HCT116 (cell line): ENCODE data around the gene NCAN. TPM values are rescaled to one million over a fixed set of nuclear protein-coding genes. Genes with fewer than 3 reads are reported as not detected.

Source experiments
- ATAC-seq: fragments of 200-7000 bp; cut with Tn5 transposase; 2 replicates; pipeline ENCODE4 v1.9.1; 2020; ENCODE audit warnings: mild to moderate bottlenecking, moderate library complexity
- BruUV-seq: library from RNA; stranded (reverse); fragments of 400-500 nt; replicated peaks from 2 replicates; lab custom pipeline; 2021; lab: Mats Ljungman, UMichigan
- CTCF ChIA-PET: fragments of 300-600 bp; sonication (Branson Sonifier 250); formaldehyde crosslinking; loops from one replicate; lab custom pipeline; 2021; ENCODE audit warnings: antibody characterized with exemption; lab: Charles Lee
- POLR2A ChIA-PET: fragments of 300-600, 350-600 bp; sonication (Branson Sonifier 250); formaldehyde crosslinking; loops from one replicate; lab custom pipeline; 2021; ENCODE audit warnings: antibody characterized with exemption; lab: Charles Lee
- RAD21 ChIA-PET, 2 experiments: fragments of 300-600 bp; sonication (Branson Sonifier 250); formaldehyde crosslinking; loops; one replicate each; lab custom pipeline; 2023; ENCODE audit warnings: low total read pairs in 2 of 2; ENCODE audit not compliant: uncharacterized antibody in 2 of 2, unreplicated experiment in 2 of 2, low non-redundant PET in 1 of 2; lab: Charles Lee
- DNase-seq: peaks from one replicate; pipeline ENCODE4 v3.0.0-alpha.2; 2010; ENCODE audit warnings: low read depth, low spot score
- H2AFZ ChIP-seq: fragments of 200-600 bp; shearing (Covaris generic), sonication (generic); 2 replicates; pipeline ENCODE4 v1.6.1; 2017; ENCODE audit warnings: low read depth, mixed run types, mixed read lengths, antibody characterized with exemption, low read length; ENCODE audit not compliant: poor library complexity, severe bottlenecking
- H3K27ac ChIP-seq: 2 replicates; pipeline ENCODE4 v1.5.1; 2012; ENCODE audit warnings: low read depth, low read length
- H3K27me3 ChIP-seq: fragments of 200-600 bp; sonication (generic); 2 replicates; pipeline ENCODE4 v1.6.1; 2016; ENCODE audit warnings: mixed run types, low read length, mixed read lengths; ENCODE audit not compliant: insufficient read depth
- H3K36me3 ChIP-seq, 2 experiments: fragments of 200-500 bp in 1 of 2; fragments of 200-600 bp in 1 of 2; sonication (Bioruptor generic) in 1 of 2; sonication (generic) in 1 of 2; 2 replicates each; pipeline versions ENCODE4 v1.5.1 to v1.6.1; 2014 to 2016; ENCODE audit warnings: low read length in 2 of 2, inconsistent platforms in 1 of 2, mixed read lengths in 1 of 2, mixed run types in 1 of 2; ENCODE audit not compliant: insufficient read depth in 2 of 2, control insufficient read depth in 1 of 2
- H3K4me1 ChIP-seq, 2 experiments: fragments of 200-600 bp in 1 of 2; sonication (generic) in 1 of 2; 2 replicates each; pipeline versions ENCODE4 v1.5.1 to v1.6.1; 2012 to 2017; ENCODE audit warnings: low read length in 2 of 2, inconsistent platforms in 1 of 2, mild to moderate bottlenecking in 1 of 2, mixed read lengths in 1 of 2, mixed run types in 1 of 2, moderate library complexity in 1 of 2; ENCODE audit not compliant: insufficient read depth in 2 of 2, control insufficient read depth in 1 of 2
- H3K4me2 ChIP-seq: fragments of 200-600 bp; sonication (generic); 2 replicates; pipeline ENCODE4 v1.6.1; 2017; ENCODE audit warnings: mixed run types, low read length, mixed read lengths
- H3K4me3 ChIP-seq, 2 experiments: fragments of 200-600 bp in 1 of 2; sonication (generic) in 1 of 2; replicated peaks in 1 of 2; 2 replicates each; pipeline ENCODE4 v1.5.1; 2011 to 2016; ENCODE audit warnings: low read length in 2 of 2, control low read depth in 1 of 2, low read depth in 1 of 2, mild to moderate bottlenecking in 1 of 2, mixed read lengths in 1 of 2, mixed run types in 1 of 2
- H3K79me2 ChIP-seq: fragments of 200-600 bp; sonication (generic); 2 replicates; pipeline ENCODE4 v1.6.1; 2017; ENCODE audit warnings: mild to moderate bottlenecking, mixed run types, low read length, moderate library complexity, mixed read lengths; ENCODE audit not compliant: insufficient read depth
- H3K9ac ChIP-seq: fragments of 200-600 bp; sonication (generic); 2 replicates; pipeline ENCODE4 v1.6.1; 2016; ENCODE audit warnings: low read length, mixed read lengths
- H3K9me2 ChIP-seq: fragments of 200-600 bp; sonication (generic), shearing (Covaris generic); 2 replicates; pipeline ENCODE4 v1.6.1; 2017; ENCODE audit warnings: mixed run types, mild to moderate bottlenecking, moderate library complexity; ENCODE audit not compliant: insufficient read depth
- H3K9me3 ChIP-seq, 2 experiments: fragments of 200-500 bp in 1 of 2; fragments of 200-600 bp in 1 of 2; sonication (Bioruptor generic) in 1 of 2; sonication (generic) in 1 of 2; 2 replicates each; pipeline ENCODE4 v1.6.1; 2014 to 2017; ENCODE audit warnings: low read length in 2 of 2, mixed read lengths in 2 of 2, inconsistent platforms in 1 of 2, low read depth in 1 of 2, mild to moderate bottlenecking in 1 of 2, mixed run types in 1 of 2, moderate library complexity in 1 of 2; ENCODE audit not compliant: control insufficient read depth in 1 of 2, insufficient read depth in 1 of 2
- H4K20me1 ChIP-seq: fragments of 200-600 bp; sonication (generic), shearing (Covaris generic); 2 replicates; pipeline ENCODE4 v1.6.1; 2017; ENCODE audit warnings: mixed run types, mild to moderate bottlenecking, moderate library complexity; ENCODE audit not compliant: insufficient read depth
- CTCF ChIP-seq, 3 experiments: fragments of 200-600 bp in 1 of 3; sonication (generic) in 1 of 3; IDR thresholded peaks in 2 of 3; conservative IDR thresholded peaks in 1 of 3; 2 replicates each; pipeline ENCODE4 v1.5.1; 2012 to 2017; ENCODE audit warnings: low read depth in 2 of 3, low read length in 2 of 3, antibody characterized with exemption in 1 of 3, borderline replicate concordance in 1 of 3, control low read depth in 1 of 3, mild to moderate bottlenecking in 1 of 3, mixed read lengths in 1 of 3, mixed run types in 1 of 3, moderate library complexity in 1 of 3; ENCODE audit not compliant: insufficient read depth in 1 of 3
- EZH2phosphoT487 ChIP-seq: fragments of 200-600 bp; IDR thresholded peaks from 2 replicates; pipeline ENCODE4 v1.6.1; 2018; ENCODE audit warnings: antibody characterized with exemption, borderline replicate concordance
- MAX ChIP-seq: IDR thresholded peaks from 2 replicates; pipeline ENCODE4 v1.6.1; 2012
- intact Hi-C: fragments of 100-400 bp; cut with micrococcal nuclease; formaldehyde crosslinking; loops from 2 replicates; pipeline ENCODE4 v1.10.0; 2022
- total RNA-seq: library from RNA; stranded (reverse); gene quantifications from one replicate; pipeline ENCODE4 v1.2.1, GENCODE V29; 2021; ENCODE audit not compliant: unreplicated experiment
- TF ChIP-seq, protein P1 (sequence below): IDR thresholded peaks from 2 replicates; pipeline ENCODE4 v1.6.1; 2012; ENCODE audit warnings: low read depth

The NCAN gene
- total RNA-seq, 1 experiment from 2014 or later = 0.07 TPM

DNA sequence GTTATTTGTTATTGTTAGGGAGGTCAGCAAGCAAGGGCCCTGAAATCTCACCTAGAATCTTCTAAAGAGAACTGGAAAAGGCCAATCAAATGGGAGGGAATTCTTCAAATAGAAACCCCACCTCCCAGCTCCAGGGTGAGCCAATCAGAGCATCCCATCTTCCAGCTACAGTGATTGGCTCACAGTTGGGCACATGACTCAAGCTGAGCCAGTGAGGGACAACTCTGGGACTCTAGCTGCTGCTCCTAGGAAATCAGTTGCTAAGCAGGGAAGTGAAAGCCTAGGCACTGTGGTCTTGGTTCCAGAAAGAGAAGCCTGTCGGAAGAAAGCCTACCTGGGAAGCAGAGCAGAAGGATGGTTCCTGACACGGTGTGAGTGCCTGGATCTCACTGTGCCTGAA, 48.0 kb downstream of the NCAN start:
- Histone ChIP-seq H3K27me3 (no peaks in the 10 kb centered on the region), H3K36me3 (no peaks in the 10 kb centered on the region), H3K4me3 (no peak overlapping the region), H3K4me1 (0 out of 4 replicates have a peak, but pooled peaks cover 0 to 6% of the 10 kb centered on the region in 2 experiments), H4K20me1 (no peaks in the 10 kb centered on the region), H2AFZ (no peak overlapping the region), H3K27ac (no peak overlapping the region), H3K9me3 (no peaks in the 10 kb centered on the region), H3K9ac (no peak overlapping the region), H3K79me2 (no peaks in the 10 kb centered on the region), H3K9me2 (no peaks in the 10 kb centered on the region), H3K4me2 (no peak overlapping the region)
- POLR2A ChIA-PET = no interaction called here
- RAD21 ChIA-PET = no interaction called here
- CTCF ChIA-PET = interaction anchor here (0.6 kb wide), 1 partner anchor 8 kb away, joined by 3 read pairs; no protein-coding TSS in a partner anchor
- BruUV-seq = no TSS peak
- intact Hi-C loops = no loop called here
- ATAC-seq (peak; percentile 95), DNase-seq (peak; percentile 46)
- TF ChIP-seq, protein P1, sequence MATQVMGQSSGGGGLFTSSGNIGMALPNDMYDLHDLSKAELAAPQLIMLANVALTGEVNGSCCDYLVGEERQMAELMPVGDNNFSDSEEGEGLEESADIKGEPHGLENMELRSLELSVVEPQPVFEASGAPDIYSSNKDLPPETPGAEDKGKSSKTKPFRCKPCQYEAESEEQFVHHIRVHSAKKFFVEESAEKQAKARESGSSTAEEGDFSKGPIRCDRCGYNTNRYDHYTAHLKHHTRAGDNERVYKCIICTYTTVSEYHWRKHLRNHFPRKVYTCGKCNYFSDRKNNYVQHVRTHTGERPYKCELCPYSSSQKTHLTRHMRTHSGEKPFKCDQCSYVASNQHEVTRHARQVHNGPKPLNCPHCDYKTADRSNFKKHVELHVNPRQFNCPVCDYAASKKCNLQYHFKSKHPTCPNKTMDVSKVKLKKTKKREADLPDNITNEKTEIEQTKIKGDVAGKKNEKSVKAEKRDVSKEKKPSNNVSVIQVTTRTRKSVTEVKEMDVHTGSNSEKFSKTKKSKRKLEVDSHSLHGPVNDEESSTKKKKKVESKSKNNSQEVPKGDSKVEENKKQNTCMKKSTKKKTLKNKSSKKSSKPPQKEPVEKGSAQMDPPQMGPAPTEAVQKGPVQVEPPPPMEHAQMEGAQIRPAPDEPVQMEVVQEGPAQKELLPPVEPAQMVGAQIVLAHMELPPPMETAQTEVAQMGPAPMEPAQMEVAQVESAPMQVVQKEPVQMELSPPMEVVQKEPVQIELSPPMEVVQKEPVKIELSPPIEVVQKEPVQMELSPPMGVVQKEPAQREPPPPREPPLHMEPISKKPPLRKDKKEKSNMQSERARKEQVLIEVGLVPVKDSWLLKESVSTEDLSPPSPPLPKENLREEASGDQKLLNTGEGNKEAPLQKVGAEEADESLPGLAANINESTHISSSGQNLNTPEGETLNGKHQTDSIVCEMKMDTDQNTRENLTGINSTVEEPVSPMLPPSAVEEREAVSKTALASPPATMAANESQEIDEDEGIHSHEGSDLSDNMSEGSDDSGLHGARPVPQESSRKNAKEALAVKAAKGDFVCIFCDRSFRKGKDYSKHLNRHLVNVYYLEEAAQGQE = no peak
- TF ChIP-seq CTCF (IDR thresholded peaks at IDR 0.05 in 2 of 3, conservative IDR thresholded peaks at IDR 0.05 in 1 of 3; ENCODE audit: borderline replicate concordance in 1 of 3, insufficient read depth in 1 of 3, low read depth in 2 of 3, low read length in 2 of 3) (no peak), MAX (no peak), EZH2phosphoT487 (no peak)
